DMS53 treated with DMSO at 0.1 percent for 48 hours (cell line): ENCODE measurements around the gene TAX1BP3.

ENCODE experiments used
- DNase-seq: peaks from one replicate; lab custom pipeline; 2025; ENCODE audit not compliant: unreplicated experiment; lab: John Stamatoyannopoulos, UW

The TAX1BP3 gene

GRCh38 chr17:3688852-3689261 lies 20.5 kb upstream of the TAX1BP3 start:
- no peak for DNase-seq

DNA sequence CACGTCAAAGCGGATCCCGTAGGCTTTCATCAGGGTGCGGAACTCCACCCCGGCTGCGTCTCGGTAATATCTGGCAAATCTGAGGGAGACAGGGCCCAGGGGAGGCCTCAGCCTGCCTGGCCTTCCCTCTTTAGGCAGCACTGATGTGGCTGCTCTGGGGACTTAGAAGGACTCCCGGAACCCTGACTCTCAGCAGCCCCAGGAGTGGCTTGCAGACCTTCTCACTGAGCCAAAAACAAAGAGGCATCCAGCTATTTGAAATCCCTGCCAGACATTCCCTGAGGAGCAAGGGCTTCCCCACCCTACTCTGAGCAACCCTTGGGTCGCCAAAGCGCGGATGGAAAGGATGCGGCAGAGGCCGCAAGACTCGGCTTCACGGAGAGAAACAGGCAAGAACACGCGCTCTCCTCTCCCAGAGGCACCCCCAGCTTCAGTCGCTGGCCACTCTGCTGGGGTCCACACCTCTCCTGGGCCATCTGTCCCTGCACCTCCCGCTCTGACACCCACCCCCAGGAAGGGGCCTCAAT lies 19.7 kb upstream of the TAX1BP3 start:
- no peak for DNase-seq

- no peak for DNase-seq
These were observed 16.8 kb upstream of the TAX1BP3 start for GRCh38 chr17:3685174-3685573.

- no peak for DNase-seq
These were observed 14.7 kb upstream of the TAX1BP3 start for GRCh38 chr17:3683054-3683511.

- no peak for DNase-seq
These were observed 13.7 kb upstream of the TAX1BP3 start for GRCh38 chr17:3682033-3682432.

DNA sequence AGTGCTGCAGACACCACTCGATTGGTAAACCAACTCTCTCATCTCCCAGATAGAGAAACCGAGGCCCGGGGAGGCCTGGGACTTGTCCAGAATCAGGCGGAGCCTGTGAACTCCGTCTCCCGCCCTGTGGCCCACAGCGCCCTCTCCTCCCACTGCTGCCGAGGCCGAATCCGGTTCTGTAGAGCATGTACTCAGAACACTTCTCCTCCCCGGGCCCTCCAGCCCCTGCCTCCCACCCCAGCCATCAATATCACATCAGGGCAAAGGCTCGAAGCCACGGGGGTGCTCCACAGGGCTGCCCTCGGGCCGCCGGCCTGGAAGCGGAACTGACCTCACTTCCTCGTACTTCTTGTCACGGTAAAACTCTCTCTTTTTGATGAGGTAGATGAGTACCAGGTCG lies 13.2 kb upstream of the TAX1BP3 start:
- DNase-seq = no peak

DNA sequence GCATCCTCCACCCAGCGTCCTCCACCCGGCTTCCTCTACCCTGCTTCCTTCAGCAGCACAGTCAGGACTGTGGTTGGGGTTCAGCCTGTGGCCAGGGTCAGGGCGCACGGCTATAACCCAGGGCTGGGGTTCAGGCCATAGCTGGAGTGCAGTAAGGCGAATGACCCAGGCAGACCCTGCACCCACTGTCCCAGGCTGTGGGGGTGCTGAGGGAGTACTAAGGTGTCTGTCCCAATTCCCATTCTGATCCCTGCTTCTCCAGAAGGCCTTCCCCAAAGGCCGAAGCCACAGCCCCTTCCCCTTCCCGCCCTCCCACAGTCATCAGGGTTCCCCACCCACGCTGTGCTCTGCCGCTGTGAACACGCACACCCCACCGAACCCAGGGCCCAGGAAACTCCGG lies 12.7 kb upstream of the TAX1BP3 start:
- no peak for DNase-seq

GRCh38 chr17:3679531-3680126 lies 11.3 kb upstream of the TAX1BP3 start:
- no peak for DNase-seq

DNA sequence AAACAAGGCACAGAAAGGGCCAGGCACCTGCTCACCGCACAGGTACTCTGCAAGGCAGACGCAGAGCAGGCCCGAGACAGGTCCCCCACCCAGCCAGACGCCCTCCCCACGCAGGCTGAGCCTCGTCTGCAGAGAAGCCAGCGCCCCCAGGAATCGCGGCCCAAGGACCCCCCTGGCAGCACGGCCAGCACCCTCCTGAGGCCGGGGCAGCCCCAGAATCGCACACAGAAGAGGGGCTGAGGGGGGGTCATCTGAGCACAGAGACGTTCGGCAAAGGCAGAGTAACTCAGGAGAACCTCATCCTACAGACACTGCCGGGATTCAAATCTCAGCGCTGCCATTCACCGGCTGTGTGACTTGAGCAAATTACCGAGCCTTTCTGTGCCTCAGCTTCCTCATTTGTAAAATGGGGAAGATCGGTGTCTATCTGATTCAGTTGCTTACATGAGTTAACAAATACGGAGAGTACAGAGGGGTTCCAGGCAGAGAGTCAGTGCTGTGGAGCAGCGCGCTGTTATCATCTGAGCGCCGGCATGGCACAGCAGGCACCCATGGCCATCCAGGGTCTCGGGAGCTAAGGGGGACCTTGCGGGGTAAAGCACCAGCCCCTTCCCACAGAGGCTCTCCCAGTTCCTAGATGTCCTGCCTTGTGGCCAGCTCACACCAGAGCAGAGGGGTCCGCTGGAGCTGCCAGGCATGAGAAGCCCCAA lies 10.6 kb upstream of the TAX1BP3 start:
- no peak for DNase-seq

DNA sequence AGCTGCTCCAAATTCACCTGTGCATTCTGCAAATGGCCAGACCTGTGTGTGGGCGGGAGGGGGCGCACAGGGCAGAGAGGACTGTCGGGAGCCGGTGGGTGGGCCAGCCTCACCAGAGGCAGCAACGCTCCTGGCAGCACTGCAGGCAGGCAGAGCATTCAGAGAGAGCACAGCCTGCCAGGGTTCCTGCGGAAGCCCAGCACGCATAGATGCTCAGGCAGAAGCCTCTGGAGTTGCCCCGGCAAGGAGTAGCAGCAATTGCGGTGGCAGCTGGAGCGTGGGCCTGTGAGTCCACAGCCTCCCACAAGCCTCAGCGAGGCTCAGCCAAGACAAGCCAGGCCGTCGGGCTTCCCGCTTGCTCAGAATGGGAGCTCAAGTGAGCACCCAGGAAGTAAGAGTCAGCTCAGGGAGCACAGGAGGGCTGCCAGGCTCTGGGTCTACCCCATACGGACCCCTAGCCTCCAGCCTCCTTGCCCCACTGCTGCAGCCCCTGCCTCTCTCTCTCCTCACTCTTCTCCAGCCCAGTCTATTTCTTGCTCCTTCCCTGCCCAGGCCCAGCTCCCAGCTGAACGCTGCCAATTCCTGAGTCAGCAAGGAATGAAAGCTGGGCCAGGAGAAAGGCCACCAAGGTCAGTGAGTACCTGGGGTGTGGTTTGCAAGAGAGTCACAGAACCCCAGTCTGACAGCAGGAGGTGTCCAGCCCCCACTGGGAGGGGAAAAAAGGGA lies 9.9 kb upstream of the TAX1BP3 start:
- no peak for DNase-seq

- DNase-seq = no peak
These were observed 7.5 kb upstream of the TAX1BP3 start for GRCh38 chr17:3675886-3676285.

DNA sequence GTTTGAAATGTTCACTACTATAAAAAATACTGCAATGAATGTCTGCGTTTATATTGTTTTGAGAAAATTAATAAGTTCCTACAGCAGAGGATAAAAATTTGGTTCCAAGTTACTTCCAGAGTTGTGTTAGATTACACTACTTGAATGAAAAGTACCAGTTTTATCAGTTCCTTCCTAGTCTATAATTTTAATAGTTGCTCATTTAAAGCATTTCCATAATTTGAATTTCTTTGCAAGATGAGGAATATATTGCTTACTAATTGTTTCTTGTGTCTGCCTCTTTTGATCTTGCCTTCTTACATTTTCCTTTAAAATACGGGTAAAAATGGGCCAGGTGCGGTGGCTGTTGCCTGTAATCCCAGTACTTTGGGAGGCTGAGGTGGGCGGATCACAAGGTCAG lies 4.2 kb upstream of the TAX1BP3 start:
- DNase-seq = no peak

GRCh38 chr17:3669548-3669947 lies 1.2 kb upstream of the TAX1BP3 start:
- DNase-seq = no peak

DNA sequence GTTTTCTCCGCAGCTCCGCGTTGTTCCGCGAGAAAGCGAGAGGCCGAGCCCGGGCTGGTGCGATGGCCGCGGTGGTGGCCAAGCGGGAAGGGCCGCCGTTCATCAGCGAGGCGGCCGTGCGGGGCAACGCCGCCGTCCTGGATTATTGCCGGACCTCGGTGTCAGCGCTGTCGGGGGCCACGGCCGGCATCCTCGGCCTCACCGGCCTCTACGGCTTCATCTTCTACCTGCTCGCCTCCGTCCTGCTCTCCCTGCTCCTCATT lies 638 bp upstream of the TAX1BP3 start:
- no peak for DNase-seq

GRCh38 chr17:3667366-3668278 lies 756 bp downstream of the TAX1BP3 start:
- peak; percentile 31 for DNase-seq

DNA sequence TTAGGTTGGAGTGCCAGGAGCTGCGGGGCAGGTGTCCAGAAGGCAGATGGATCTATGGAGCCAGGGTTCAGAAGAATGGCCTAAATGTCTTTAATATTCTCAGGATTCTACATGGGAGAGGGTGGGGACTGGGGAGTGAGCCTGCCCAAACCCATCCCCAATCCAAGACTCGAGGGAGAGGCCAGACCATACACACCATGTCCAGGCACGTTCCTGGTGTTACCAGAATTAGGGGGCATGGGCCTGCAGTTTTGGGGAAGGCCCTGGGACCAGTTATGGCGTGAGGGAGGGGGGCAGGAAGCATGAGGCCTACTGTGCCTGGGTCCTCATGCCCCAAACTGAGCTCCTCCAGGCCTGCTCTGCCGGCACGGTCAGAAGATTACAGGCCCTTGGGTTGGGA lies 1.9 kb downstream of the TAX1BP3 start:
- DNase-seq = no peak

DNA sequence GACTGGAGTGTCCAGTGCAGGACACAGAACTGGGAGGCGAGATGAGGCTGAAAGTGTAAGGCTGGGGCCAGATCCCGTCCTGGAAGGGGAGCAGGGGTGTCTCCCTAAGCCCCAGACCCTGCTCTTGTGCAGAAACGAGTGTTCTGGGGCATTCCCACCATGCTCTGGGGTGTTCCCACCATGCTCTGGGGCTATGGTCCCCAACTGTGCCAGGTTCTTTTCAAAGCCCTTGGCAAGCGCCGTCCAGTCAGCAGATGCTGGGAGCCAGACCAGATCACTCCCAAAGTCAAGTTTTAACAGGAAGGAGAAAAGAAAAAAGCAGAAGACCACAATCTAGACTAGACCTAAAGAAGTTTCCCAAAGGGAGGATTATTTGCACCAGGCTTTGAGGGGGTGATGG lies 2.5 kb downstream of the TAX1BP3 start:
- DNase-seq = no peak

DNA sequence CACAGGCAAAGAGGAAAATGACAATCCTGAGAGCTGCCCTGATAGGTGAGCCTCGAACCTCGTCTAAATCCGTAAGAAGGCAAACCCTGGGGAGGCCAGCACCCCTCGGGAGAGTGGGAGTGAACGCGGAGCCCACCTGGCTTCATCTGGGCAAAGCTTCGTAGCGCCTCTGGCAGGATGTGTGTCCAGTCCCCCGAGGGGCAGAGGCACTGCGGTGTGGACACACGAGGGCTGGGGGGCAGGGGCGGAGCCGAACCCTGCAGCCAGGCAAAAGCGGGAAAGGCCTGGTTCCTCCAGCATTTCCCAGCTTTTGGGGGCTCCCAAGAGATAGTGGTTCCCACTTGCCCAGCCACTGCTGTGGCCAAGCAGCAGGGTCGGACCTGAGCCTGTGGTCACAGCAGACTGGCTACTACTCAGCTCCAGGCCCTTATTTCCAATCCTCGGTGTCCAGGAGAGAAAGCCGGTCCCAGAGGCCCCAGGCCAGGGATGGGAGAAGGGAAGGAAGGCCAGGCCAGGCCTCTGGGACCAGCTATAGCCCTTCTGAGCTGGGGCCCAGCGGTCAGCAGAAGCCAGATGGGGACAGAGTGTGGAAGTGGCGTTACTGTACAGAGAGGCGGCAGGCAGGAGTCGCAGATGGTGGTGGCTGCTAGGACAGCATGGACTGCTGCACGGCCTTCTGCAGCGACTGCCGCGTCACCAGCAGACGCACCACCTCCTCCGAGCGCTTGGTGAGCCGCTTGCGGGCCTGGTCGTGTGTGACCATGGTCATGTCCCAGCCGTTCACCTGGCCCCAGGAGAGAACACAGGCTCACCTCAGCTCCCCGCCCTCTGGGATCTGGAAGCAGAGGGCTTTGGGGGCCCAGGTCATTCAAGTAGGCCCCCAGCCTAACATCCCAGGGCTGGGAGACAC lies 5.0 kb downstream of the TAX1BP3 start:
- no peak for DNase-seq

DNA sequence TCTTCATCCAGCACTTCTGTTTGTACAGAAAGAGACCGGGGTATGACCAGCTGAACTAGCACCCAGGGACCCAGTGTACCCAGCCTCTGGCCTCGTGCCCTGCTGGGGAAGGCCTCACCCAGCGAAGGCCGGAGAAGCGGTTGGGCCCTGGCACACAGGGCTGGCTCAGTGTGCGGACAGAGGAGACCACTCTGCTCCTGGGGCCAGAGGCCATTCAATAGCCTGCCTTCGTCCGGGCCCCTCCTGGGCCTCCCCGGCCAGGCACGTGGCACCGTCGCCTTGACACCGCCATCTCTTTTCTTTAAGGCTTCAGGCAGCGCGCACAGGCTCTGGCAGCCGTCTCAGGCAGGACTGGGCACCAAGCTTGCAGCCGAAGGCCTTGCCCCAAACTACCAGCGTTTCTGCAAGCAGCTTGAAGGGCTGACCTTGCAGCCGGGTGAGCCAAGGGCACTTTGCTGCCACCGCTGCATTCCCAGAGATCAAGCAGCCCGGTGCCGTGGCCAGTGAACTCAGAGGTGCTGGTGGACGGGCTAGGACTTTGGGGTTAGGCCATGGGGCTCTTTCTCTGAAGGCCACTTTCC lies 8.0 kb downstream of the TAX1BP3 start:
- DNase-seq = no peak
